NCI-H524 (cell line): Measurements from ENCODE around the gene GPR21.

Experiments
- DNase-seq, 2 experiments: peaks; one replicate each; lab custom pipeline; 2025; lab: John Stamatoyannopoulos, UW

The GPR21 gene

DNA sequence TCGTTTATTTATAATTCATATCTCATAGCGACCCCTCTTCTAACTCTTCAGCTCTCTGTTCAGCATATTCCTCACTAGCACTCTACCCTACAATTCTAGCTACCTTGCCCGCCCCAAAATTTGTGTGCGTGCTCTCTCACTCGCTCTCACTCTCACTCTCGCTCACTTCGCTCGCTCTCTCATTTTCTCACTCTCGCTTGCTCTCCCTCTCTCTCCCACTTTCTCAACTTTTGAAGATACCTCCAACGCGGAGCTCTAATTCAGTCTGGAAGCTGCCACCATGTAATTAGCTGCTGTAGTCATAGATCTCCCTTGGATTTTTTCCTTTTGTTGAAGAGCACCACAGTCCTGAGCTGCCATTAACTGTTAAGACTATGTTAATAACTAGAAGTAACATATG lies 30.4 kb downstream of the GPR21 start:
- peak in 1 of 2 experiments; percentile 30 for DNase-seq

DNA sequence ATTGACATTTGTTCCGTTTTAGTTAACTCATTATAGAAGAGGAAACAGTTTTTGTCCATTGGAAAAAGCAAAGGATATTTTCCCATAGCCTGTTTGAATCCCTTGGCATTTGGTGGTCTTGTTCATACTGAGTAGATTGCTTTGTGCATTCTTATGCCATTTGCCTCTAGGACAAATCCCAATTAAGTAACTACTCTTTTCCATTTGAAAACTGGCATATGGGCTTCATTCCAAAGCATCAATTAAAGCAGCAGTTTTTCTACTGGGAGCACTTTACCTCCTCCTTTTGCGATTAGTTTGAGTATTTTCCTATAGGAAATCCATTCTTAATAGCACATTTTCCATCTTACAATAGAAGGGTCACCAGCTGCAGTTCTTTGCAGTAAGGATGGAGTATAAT lies 31.2 kb downstream of the GPR21 start:
- DNase-seq: peak; percentile 9 to 37

DNA sequence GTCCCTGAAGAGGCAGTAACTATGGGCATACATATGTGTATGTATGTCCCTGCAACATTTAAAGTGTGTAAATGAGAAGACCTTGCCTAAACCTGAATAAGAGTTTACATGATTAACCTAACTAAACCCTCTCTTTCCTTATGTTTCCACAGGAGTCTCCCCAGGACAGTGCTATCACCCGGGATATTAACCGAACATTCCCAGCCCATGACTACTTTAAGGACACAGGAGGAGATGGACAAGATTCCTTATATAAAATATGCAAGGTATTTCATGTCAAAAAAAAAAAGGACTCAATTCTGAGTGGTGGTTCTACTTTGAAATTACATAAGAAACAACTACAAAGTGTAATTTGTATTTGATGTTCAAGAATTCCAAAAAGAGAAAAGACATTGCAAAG lies 31.7 kb downstream of the GPR21 start:
- no peak for DNase-seq

DNA sequence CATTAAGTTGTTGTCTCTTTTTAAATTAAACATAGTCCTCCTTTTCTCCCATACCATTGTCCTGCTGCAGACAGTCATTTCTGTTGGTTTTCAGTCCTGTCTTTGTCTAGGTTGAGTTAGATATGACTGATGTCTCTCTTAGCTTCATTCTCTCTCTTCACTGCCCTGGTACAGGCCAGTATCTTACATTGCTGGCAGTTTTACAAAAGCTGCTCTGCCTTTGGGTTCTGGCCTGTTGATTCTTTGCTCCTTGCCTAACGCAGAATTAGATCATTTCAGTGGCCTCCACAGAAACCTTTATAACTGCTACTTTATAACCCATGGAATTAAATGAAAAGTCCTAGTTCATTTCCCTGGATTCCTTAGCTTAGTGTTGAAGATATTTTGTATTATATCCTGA lies 33.7 kb downstream of the GPR21 start:
- DNase-seq: no peak

DNA sequence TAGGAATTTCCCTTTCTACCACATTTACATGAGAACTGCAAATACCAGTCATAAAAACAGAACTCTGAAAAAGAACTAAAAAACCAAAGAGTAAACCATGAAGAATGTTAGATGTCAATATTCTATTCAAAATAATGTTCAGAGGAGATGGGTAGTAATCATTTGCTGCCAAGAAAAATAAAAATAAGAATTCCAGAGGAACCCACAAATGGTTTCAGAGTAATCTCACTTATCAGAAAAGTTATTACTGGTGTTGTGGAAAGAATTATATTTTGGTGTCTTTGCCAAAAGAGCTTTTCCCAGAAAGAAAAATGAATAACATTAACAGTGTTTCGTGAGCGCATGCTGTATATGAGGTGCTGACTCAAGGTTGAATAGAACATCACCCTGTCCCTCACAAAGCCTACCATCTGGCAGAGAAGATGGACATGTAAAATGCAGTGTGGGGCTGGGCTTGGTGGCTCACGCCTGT lies 35.6 kb downstream of the GPR21 start:
- DNase-seq: no peak

DNA sequence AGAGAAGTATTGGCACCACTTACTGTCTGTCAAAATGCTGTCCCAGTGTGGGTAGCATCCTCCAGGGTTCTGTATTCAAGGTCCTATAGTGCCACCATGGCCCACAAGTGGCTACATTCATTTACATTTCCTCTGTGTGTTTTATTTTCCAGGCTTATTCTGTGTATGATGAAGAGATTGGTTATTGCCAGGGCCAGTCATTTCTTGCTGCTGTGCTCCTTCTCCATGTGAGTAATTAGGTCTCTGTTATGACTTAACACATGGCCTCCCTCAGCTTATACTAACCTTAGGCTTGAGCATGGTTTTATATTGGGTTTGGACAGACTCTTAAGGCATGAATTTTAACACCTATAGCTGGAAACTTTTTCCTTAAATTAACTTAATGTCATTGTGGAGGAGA lies 36.7 kb downstream of the GPR21 start:
- DNase-seq: no peak

DNA sequence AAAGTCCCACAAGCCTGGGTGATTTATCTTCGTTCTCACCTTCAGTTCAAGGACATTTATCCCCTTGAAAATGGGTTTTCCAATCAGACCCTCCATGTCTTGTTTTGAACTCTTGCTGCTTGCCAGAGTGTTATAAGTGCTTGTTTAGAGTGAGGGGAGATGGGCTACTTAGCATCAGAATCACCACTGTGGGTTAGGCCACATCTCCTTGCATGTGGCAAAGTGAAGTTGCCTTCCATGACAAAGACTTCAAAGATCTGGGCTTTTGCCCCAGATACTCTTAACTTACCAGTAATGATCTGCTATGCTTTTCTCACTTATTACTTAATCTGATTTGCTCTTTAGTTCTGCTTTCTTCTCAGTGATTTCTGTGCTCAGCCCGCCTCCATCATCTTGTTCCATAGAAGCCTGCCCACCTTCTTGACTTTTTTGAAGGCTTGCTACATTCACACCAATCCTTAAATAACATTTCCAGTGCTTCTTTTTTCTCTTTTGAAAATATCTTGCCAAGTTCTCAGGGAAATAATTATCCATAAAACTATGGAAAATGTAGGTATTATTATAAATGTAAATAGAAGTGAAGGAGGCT lies 39.0 kb downstream of the GPR21 start:
- DNase-seq: no peak

DNA sequence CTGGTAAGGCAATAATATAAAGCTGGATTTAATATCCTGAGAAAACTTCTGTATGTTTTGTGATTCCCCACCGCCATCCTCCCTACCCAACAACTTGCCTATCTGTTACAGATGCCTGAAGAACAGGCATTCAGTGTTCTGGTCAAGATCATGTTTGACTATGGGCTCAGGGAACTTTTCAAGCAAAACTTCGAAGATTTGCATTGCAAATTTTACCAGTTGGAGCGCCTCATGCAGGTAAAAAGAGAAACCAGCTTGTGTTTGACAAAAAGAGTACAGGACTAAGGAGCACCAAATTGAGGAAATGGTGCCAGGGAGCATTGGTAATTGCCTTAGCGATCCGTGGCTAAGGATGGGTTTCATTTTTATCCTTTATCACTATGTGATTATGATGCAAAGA lies 40.0 kb downstream of the GPR21 start:
- no peak for DNase-seq

DNA sequence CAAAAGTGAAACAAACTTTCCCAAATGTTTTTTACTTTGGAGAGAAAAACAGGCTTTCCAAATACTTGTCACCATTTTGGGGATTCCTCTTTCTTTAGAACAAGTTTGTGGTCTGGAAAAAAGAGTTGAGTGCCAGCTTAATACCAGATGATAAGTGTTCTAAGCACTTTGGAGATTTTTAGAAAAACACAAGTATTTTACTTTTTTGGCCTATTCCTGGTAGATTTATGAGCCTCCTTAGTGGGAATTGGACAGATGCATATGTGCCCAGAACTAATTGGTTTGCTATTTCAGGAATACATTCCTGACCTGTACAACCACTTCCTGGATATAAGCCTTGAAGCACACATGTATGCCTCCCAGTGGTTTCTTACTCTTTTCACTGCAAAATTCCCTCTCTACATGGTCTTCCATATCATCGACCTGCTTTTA lies 40.5 kb downstream of the GPR21 start:
- no peak for DNase-seq

DNA sequence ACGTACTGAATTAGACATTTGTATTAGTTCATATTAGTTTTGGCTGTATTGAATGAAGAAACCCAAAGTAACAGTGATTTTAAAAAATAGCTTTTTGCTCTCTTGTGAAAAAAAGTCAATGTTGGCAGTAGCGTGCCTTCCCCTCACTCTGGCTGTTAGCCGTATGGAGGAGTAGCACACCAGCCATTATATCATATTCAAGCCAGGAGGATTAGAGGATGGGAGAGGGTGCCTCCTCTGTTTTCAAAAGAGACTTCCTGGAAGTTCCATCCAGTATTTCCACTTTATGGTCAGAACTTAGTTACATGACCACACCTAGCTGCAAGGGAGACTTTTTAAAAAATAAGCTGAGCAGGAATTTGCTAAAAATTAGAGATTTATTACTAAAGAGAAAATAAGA lies 41.2 kb downstream of the GPR21 start:
- peak in 1 of 2 experiments; percentile 24 for DNase-seq

DNA sequence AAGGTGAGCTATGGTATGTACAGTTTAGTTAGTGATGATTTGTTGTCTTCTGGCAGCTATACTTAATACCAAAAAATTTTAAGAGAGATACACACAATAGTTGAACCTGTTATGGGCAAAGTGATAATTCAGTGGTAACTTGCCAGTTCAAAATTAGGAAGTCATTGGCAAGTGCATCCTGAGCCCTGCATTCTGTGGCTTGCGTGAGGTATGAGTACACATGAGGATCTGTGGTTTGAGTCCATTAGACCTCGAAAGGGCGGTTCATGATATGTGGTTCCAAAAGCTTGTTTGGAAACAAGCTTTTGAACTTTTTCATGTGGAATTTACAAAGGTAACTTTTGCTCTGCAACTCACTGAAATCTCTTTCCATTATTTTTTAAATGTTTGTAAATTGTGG lies 47.0 kb downstream of the GPR21 start:
- DNase-seq: no peak

DNA sequence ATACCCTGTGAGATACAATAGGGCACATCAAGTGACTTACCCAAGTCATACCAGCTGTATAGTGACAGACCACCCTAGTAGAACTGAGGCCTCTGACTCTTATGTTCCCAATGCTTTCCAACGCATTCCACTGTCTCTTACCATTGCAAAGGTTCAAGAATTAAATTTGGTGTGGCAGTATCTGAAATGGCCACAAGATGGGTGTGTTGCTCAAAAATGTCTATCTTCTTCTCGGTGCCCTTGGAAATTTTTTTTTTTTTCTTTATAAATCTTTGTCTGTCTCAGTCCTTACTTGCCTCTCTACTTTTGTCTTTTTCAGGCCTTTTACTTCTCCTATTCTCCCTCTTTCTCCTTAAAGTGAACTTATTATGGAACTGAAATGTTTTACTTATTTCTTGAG lies 48.4 kb downstream of the GPR21 start:
- DNase-seq: peak; percentile 21 to 60

DNA sequence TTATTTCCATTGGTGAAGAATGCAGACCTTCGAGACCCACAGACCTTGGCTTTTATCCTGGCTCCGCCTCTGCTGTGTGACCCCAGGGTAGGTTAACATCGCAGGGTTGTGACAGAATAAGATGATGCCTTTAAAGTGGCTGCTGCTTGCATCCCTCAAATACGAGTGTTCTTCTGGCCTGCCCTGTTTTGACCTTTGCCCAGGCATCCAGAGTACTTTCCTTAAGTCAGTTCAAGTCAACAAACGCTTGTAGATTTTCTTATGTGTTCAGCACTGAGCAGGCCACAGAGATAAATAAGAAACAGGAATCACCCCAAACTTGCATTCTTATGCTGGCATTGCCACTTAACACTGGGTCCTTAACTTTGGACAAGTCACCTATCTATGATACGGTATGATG lies 50.2 kb downstream of the GPR21 start:
- no peak for DNase-seq

DNA sequence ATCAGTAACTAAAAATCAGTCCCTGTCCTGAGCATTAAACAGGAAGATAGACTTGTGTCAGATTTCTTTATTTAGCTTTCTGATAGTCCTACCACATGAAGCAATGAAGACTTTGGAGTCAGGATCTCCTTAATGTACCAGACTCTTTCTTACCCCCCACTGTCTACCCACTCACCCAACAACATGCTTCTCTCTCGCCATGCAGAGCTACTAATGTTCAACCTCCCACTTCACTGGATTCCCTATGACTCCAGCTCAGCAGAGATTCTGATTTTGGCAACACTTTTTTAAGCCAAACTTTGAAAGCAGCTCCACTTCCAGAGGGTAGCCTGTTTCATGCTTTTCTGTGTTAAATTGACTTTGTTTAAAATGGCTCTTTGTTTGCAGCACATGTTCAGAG lies 50.8 kb downstream of the GPR21 start:
- DNase-seq: no peak
